ENCODE data around the gene PRDX5.

Gene PRDX5

DNA sequence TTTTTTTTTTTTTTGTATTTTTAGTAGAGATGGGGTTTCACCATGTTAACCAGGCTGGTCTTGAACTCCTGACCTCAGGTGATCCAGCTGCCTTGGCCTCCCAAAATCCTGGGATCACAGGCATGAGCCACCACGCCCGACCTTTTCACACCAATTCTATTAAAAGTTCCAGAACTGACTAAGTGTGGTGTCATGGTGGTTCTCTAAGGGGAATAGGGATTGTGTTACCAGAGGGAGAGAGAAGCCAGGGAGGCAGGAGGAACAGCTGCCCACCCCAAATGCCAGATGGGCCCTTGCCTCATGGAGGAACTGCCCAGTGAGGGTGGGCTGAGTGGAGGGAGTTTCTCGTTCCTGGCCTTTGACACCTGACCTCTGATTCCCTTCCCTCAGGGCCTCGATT, 47.0 kb downstream of the PRDX5 start:
- TF ChIP-seq, protein P1, sequence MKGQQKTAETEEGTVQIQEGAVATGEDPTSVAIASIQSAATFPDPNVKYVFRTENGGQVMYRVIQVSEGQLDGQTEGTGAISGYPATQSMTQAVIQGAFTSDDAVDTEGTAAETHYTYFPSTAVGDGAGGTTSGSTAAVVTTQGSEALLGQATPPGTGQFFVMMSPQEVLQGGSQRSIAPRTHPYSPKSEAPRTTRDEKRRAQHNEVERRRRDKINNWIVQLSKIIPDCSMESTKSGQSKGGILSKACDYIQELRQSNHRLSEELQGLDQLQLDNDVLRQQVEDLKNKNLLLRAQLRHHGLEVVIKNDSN (IDR thresholded peaks at IDR 0.05), result no peak

DNA sequence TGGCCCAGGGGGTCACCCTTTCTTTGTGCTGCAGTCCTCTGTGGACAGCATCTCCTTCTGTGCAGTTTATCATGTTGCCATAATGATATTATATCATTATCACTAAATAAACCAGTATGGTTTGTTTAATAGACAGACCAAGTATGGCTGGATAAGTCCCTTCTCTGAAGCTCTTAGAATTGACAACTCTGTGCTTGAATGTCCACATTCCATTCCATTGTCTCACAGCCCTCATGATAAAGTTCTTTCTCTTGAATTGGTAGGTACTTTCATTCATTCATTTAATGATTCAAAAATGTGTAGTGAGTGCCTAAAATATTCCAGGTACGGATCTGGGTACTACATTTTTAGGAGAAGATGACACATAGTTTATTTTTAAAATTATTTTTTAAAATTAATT, 48.8 kb downstream of the PRDX5 start:
- TF ChIP-seq, protein P2, sequence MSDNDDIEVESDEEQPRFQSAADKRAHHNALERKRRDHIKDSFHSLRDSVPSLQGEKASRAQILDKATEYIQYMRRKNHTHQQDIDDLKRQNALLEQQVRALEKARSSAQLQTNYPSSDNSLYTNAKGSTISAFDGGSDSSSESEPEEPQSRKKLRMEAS (IDR thresholded peaks at IDR 0.05), result no peak
- TF ChIP-seq CEBPB (IDR thresholded peaks at IDR 0.05) (no peak), EGR1 (IDR thresholded peaks at IDR 0.05) (no peak), ZBTB7A (IDR thresholded peaks at IDR 0.05; ENCODE audit: low read depth) (no peak), NFIC (IDR thresholded peaks at IDR 0.05) (no peak), TCF12 (IDR thresholded peaks at IDR 0.05; ENCODE audit: low read depth) (no peak), TEAD4 (IDR thresholded peaks at IDR 0.05) (no peak), YY1 (IDR thresholded peaks at IDR 0.05; ENCODE audit: low read depth) (no peak), EP300 (IDR thresholded peaks at IDR 0.05; ENCODE audit: borderline replicate concordance) (no peak), CREB1 (IDR thresholded peaks at IDR 0.05; ENCODE audit: low read depth) (no peak), RAD21 (IDR thresholded peaks at IDR 0.05; ENCODE audit: low read depth) (no peak), FOXM1 (IDR thresholded peaks at IDR 0.05; ENCODE audit: borderline replicate concordance, low read depth) (no peak), TAF1 (IDR thresholded peaks at IDR 0.05; ENCODE audit: low read depth) (no peak)
- TF ChIP-seq, protein P3, sequence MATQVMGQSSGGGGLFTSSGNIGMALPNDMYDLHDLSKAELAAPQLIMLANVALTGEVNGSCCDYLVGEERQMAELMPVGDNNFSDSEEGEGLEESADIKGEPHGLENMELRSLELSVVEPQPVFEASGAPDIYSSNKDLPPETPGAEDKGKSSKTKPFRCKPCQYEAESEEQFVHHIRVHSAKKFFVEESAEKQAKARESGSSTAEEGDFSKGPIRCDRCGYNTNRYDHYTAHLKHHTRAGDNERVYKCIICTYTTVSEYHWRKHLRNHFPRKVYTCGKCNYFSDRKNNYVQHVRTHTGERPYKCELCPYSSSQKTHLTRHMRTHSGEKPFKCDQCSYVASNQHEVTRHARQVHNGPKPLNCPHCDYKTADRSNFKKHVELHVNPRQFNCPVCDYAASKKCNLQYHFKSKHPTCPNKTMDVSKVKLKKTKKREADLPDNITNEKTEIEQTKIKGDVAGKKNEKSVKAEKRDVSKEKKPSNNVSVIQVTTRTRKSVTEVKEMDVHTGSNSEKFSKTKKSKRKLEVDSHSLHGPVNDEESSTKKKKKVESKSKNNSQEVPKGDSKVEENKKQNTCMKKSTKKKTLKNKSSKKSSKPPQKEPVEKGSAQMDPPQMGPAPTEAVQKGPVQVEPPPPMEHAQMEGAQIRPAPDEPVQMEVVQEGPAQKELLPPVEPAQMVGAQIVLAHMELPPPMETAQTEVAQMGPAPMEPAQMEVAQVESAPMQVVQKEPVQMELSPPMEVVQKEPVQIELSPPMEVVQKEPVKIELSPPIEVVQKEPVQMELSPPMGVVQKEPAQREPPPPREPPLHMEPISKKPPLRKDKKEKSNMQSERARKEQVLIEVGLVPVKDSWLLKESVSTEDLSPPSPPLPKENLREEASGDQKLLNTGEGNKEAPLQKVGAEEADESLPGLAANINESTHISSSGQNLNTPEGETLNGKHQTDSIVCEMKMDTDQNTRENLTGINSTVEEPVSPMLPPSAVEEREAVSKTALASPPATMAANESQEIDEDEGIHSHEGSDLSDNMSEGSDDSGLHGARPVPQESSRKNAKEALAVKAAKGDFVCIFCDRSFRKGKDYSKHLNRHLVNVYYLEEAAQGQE (IDR thresholded peaks at IDR 0.05; ENCODE audit: low read depth), result no peak
- TF ChIP-seq, protein P1 (IDR thresholded peaks at IDR 0.05), result no peak

DNA sequence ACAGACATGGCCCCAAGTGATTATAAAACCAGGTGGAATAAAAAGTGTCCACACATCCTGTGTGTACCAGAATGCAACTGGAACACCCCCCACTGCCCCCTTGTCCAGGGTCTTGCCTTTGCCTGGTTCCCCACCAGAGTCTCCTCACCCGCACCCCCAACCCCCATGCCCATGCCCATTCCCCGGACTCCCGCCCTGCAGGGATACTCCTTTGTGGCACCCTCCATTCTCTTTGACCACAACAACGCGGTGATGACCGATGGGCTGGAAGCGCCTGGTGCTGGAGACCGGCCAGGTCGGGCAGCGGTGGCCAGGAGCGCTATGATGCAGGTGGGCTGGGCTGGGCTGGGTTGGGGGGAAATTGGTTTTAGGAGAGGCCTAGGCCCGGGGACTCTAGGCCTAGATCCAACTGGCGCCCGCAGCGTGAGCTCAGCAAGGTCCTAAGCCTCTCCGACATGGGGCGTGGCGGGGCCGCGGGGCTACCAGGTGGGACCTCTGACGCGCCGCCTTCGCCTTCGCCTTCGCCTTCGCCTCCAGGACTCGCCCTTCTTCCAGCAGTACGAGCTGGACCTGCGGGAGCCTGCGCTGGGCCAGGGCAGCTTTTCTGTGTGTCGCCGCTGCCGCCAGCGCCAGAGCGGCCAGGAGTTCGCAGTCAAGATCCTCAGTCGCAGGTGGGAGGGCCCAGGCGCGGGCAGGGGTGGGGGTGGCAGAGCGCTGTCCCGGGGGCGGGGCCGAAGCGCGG, 50.2 kb downstream of the PRDX5 start:
- TF ChIP-seq TEAD4 (IDR thresholded peaks at IDR 0.05), result no peak
- no peak for TF ChIP-seq NFIC (IDR thresholded peaks at IDR 0.05)
- TF ChIP-seq EGR1 (IDR thresholded peaks at IDR 0.05), result no peak
- no peak for TF ChIP-seq EP300 (IDR thresholded peaks at IDR 0.05; ENCODE audit: borderline replicate concordance)
- no peak for TF ChIP-seq CREB1 (IDR thresholded peaks at IDR 0.05; ENCODE audit: low read depth)
- TF ChIP-seq, protein P1 (IDR thresholded peaks at IDR 0.05), result no peak
- TF ChIP-seq TAF1 (IDR thresholded peaks at IDR 0.05; ENCODE audit: low read depth), result no peak
- no peak for TF ChIP-seq TCF12 (IDR thresholded peaks at IDR 0.05; ENCODE audit: low read depth)

DNA sequence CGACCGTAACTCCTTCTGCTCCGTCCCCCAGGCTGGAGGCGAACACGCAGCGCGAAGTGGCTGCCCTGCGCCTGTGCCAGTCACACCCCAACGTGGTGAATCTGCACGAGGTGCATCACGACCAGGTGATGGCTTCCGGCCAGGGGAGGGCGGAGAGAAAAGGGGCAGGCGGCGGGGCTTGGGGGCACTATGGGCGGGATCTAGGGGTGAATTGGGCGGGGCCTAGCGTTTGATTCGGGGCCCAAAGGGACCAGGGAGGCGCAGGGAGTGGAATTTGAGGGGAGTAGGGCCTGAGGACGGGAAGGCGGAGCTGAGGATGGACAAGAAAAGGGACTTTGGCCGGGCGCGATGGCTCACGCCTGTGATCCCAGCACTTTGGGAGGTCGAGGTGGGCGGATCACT, 50.8 kb downstream of the PRDX5 start:
- TF ChIP-seq, protein P3 (IDR thresholded peaks at IDR 0.05; ENCODE audit: low read depth), result no peak
- TF ChIP-seq CEBPB (IDR thresholded peaks at IDR 0.05) (no peak), YY1 (IDR thresholded peaks at IDR 0.05; ENCODE audit: low read depth) (no peak), TCF12 (IDR thresholded peaks at IDR 0.05; ENCODE audit: low read depth) (no peak), TAF1 (IDR thresholded peaks at IDR 0.05; ENCODE audit: low read depth) (no peak), NFIC (IDR thresholded peaks at IDR 0.05) (no peak), FOXM1 (IDR thresholded peaks at IDR 0.05; ENCODE audit: borderline replicate concordance, low read depth) (no peak), EP300 (IDR thresholded peaks at IDR 0.05; ENCODE audit: borderline replicate concordance) (no peak), EGR1 (IDR thresholded peaks at IDR 0.05) (no peak), CREB1 (IDR thresholded peaks at IDR 0.05; ENCODE audit: low read depth) (no peak)
- TF ChIP-seq, protein P1 (IDR thresholded peaks at IDR 0.05), result no peak

DNA sequence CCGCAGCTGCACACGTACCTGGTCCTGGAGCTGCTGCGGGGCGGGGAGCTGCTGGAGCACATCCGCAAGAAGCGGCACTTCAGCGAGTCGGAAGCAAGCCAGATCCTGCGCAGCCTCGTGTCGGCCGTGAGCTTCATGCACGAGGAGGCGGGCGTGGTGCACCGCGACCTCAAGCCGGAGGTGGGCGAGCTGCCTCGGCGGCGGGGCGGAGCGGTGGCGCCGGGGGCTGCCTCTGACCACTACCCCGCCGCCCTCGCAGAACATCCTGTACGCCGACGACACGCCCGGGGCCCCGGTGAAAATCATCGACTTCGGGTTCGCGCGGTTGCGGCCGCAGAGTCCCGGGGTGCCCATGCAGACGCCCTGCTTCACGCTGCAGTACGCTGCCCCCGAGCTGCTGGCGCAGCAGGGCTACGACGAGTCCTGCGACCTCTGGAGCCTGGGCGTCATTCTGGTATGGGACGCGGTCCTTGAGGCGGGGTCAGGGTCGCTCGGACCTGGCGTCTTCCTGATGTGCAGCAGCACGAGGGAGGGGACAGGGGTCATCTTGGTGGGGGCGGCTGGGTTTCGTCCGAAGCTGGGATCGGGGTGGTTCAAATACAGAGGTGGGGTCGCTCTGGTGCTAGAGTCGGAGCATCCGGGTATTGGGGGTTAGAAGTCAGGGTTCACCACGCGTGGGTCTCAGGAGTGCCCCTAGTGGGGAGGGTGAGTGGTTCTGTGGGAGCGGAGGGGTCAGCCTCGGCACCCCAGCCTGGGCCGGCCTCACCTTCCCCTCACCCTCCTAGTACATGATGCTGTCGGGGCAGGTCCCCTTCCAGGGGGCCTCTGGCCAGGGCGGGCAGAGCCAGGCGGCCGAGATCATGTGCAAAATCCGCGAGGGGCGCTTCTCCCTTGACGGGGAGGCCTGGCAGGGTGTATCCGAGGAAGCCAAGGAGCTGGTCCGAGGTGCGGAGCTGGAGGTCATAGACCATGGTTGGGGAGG, 51.8 kb downstream of the PRDX5 start:
- TF ChIP-seq TCF12 (IDR thresholded peaks at IDR 0.05; ENCODE audit: low read depth) (no peak), EGR1 (IDR thresholded peaks at IDR 0.05) (no peak), YY1 (IDR thresholded peaks at IDR 0.05; ENCODE audit: low read depth) (no peak), RAD21 (IDR thresholded peaks at IDR 0.05; ENCODE audit: low read depth) (no peak), ZBTB7A (IDR thresholded peaks at IDR 0.05; ENCODE audit: low read depth) (no peak), CEBPB (IDR thresholded peaks at IDR 0.05) (no peak), EP300 (IDR thresholded peaks at IDR 0.05; ENCODE audit: borderline replicate concordance) (no peak), FOXM1 (IDR thresholded peaks at IDR 0.05; ENCODE audit: borderline replicate concordance, low read depth) (no peak), CREB1 (IDR thresholded peaks at IDR 0.05; ENCODE audit: low read depth) (no peak), NFIC (IDR thresholded peaks at IDR 0.05) (no peak), TAF1 (IDR thresholded peaks at IDR 0.05; ENCODE audit: low read depth) (no peak), TEAD4 (IDR thresholded peaks at IDR 0.05) (no peak)
- TF ChIP-seq, protein P3 (IDR thresholded peaks at IDR 0.05; ENCODE audit: low read depth), result no peak
- TF ChIP-seq, protein P1 (IDR thresholded peaks at IDR 0.05), result no peak
- TF ChIP-seq, protein P2 (IDR thresholded peaks at IDR 0.05), result no peak
